K562 (cell line): ENCODE measurements around the gene TAS2R39. TPM values are rescaled to one million over a fixed set of nuclear protein-coding genes. Genes with fewer than 3 reads are reported as not detected.

Experiments used
- ATAC-seq: fragments of 200-7000 bp; cut with Tn5 transposase; 3 replicates; pipeline ENCODE4 v1.9.1; 2020; ENCODE audit warnings: moderate library complexity
- BruUV-seq: library from RNA; stranded (reverse); fragments of 400-500 nt; replicated peaks from 2 replicates; lab custom pipeline; 2021; lab: Mats Ljungman, UMichigan
- CTCF ChIA-PET: fragments of 300-600 bp; formaldehyde crosslinking; extraction: SDS; loops from one replicate; lab custom pipeline; 2021; ENCODE audit warnings: low intra/inter-chr PET ratio; lab: Yijun Ruan, JAX
- POLR2A ChIA-PET: fragments of 300-600, 350-650 bp; sonication (Branson Sonifier 250); formaldehyde crosslinking; extraction: SDS; loops from one replicate; lab custom pipeline; 2021; ENCODE audit warnings: antibody characterized with exemption, inconsistent platforms; lab: Yijun Ruan, JAX
- DNase-seq, 4 experiments: peaks; one replicate each; pipeline versions ENCODE4 v3.0.0 to v3.0.0-alpha.2; 2011 to 2018; ENCODE audit warnings: low spot score in 3 of 4, mixed read lengths in 3 of 4; ENCODE audit errors: extremely low read depth in 1 of 4
- FAIRE-seq: peaks from 2 replicates; lab custom pipeline; 2011; peaks lifted over from hg19 to GRCh38; lab: Jason Lieb, UNC
- H2AFZ ChIP-seq: 2 replicates; pipeline ENCODE4 v1.6.0; 2011; ENCODE audit warnings: low read depth, low read length, control low read depth, inconsistent platforms
- H3K27ac ChIP-seq: fragments of 200-600 bp; 3 replicates; pipeline ENCODE4 v1.8.0; 2011; ENCODE audit warnings: low read depth, mild to moderate bottlenecking, control low read depth, inconsistent platforms, low read length, moderate library complexity, mixed read lengths; ENCODE audit errors: extremely low read depth
- H3K27me3 ChIP-seq, 2 experiments: fragments of 300-600 bp in 1 of 2; 2 replicates in 1 of 2; 3 replicates in 1 of 2; pipeline versions ENCODE4 v1.6.0 to v1.8.0; 2011; ENCODE audit warnings: inconsistent platforms in 2 of 2, low read length in 2 of 2, mild to moderate bottlenecking in 1 of 2, mixed read lengths in 1 of 2, moderate library complexity in 1 of 2; ENCODE audit not compliant: control insufficient read depth in 2 of 2, insufficient read depth in 2 of 2
- H3K36me3 ChIP-seq: fragments of 300-600 bp; 3 replicates; pipeline ENCODE4 v1.8.0; 2011; ENCODE audit warnings: mild to moderate bottlenecking, low read length, inconsistent platforms; ENCODE audit not compliant: control insufficient read depth, insufficient read depth
- H3K4me1 ChIP-seq, 2 experiments: fragments of 200-600 bp in 1 of 2; replicated peaks in 1 of 2; 2 replicates in 1 of 2; 3 replicates in 1 of 2; pipeline versions ENCODE4 v1.5.1 to v1.8.0; 2011; ENCODE audit warnings: inconsistent platforms in 2 of 2, low read length in 2 of 2, mild to moderate bottlenecking in 1 of 2, mixed read lengths in 1 of 2, moderate library complexity in 1 of 2; ENCODE audit not compliant: control insufficient read depth in 2 of 2, insufficient read depth in 2 of 2
- H3K4me2 ChIP-seq: 2 replicates; pipeline ENCODE4 v1.6.1; 2011; ENCODE audit warnings: low read length, control low read depth, inconsistent platforms, mixed read lengths; ENCODE audit not compliant: insufficient read depth
- H3K4me3 ChIP-seq: fragments of 200-600 bp; sonication (generic), shearing (Covaris generic); 2 replicates; pipeline ENCODE4 v1.5.1; 2016; ENCODE audit warnings: control low read depth, inconsistent platforms
- H3K79me2 ChIP-seq: fragments of 200-600 bp; 3 replicates; pipeline ENCODE4 v1.8.0; 2011; ENCODE audit warnings: low read length, inconsistent platforms; ENCODE audit not compliant: control insufficient read depth, insufficient read depth
- H3K9ac ChIP-seq, 2 experiments: 2 replicates each; pipeline versions ENCODE4 v1.6.0 to v1.6.1; 2011; ENCODE audit warnings: low read depth in 2 of 2, low read length in 2 of 2, control low read depth in 1 of 2, inconsistent platforms in 1 of 2, mild to moderate bottlenecking in 1 of 2, mixed read lengths in 1 of 2; ENCODE audit not compliant: insufficient read depth in 1 of 2
- H3K9me1 ChIP-seq: one replicate; pipeline ENCODE4 v1.6.0; 2011; ENCODE audit warnings: inconsistent platforms, mild to moderate bottlenecking, low read length, moderate library complexity; ENCODE audit not compliant: control insufficient read depth, insufficient read depth
- H3K9me3 ChIP-seq: replicated peaks from 2 replicates; pipeline ENCODE4 v1.5.1; 2011; ENCODE audit warnings: low read depth, low read length, inconsistent platforms; ENCODE audit not compliant: control insufficient read depth, insufficient read depth
- H4K20me1 ChIP-seq: replicated peaks from 2 replicates; pipeline ENCODE4 v1.6.1; 2011; ENCODE audit warnings: low read length, inconsistent platforms, mixed read lengths; ENCODE audit not compliant: control insufficient read depth, insufficient read depth
- ATF1 ChIP-seq, 2 experiments: fragments of 450-650 bp in 1 of 2; IDR thresholded peaks; 2 replicates each; pipeline ENCODE4 v1.6.1; 2016; ENCODE audit warnings: missing compliant biosample characterization in 1 of 2, missing genetic modification characterization in 1 of 2
- CUX1 ChIP-seq: fragments of 200-800 bp; sonication (Bioruptor generic); IDR thresholded peaks from 2 replicates; pipeline ENCODE4 v1.6.1; 2016; ENCODE audit warnings: missing genetic modification characterization, missing compliant biosample characterization
- DIDO1 ChIP-seq: fragments of 450-650 bp; IDR thresholded peaks from 2 replicates; pipeline ENCODE4 v1.6.1; 2016; ENCODE audit warnings: low read depth, missing biosample characterization, missing genetic modification characterization
- L3MBTL2 ChIP-seq: fragments of 450-650 bp; IDR thresholded peaks from 2 replicates; pipeline ENCODE4 v1.6.1; 2016; ENCODE audit warnings: mild to moderate bottlenecking, moderate library complexity
- PURB ChIP-seq: sonication (generic); formaldehyde crosslinking; IDR thresholded peaks from 2 replicates; pipeline ENCODE4 v1.9.0; 2021; ENCODE audit warnings: low read depth, mild to moderate bottlenecking, missing genetic modification reagents
- RAD51 ChIP-seq: fragments of 450-650 bp; IDR thresholded peaks from 2 replicates; pipeline ENCODE4 v1.7.1; 2016; ENCODE audit warnings: low read depth, mild to moderate bottlenecking, borderline replicate concordance
- SIX5 ChIP-seq, 2 experiments: IDR thresholded peaks; 2 replicates each; pipeline ENCODE4 v1.6.1; 2011; ENCODE audit warnings: low read length in 2 of 2, borderline replicate concordance in 1 of 2, low read depth in 1 of 2, mild to moderate bottlenecking in 1 of 2, moderate library complexity in 1 of 2; ENCODE audit not compliant: insufficient read depth in 1 of 2
- VEZF1 ChIP-seq: fragments of 200-800 bp; sonication (Bioruptor generic); IDR thresholded peaks from 2 replicates; pipeline ENCODE4 v1.6.1; 2017; ENCODE audit warnings: missing genetic modification characterization, missing compliant biosample characterization
- ZBTB17 ChIP-seq: fragments of 450-650 bp; formaldehyde crosslinking; IDR thresholded peaks from 2 replicates; pipeline ENCODE4 v1.4.0; 2020; ENCODE audit warnings: mild to moderate bottlenecking
- ZHX1 ChIP-seq: fragments of 150-350 bp; conservative IDR thresholded peaks from 2 replicates; pipeline ENCODE4 v1.6.1; 2014; ENCODE audit warnings: low read length
- ZNF655 ChIP-seq: fragments of 250-450 bp; sonication (Bioruptor Pico); IDR thresholded peaks from 2 replicates; pipeline ENCODE4 v1.5.0; 2021
- ZNF764 ChIP-seq: fragments of 250-450 bp; sonication (Bioruptor Pico); IDR thresholded peaks from 2 replicates; pipeline ENCODE4 v1.4.0; 2020; ENCODE audit warnings: low read depth, mild to moderate bottlenecking, moderate library complexity
- WGBS: fragments of 100-300 bp; shearing (Covaris generic); methylation state at CpG from one replicate; pipeline ENCODE4 v1.1.6; 2016; ENCODE audit warnings: low coverage, mixed read lengths; ENCODE audit not compliant: insufficient coverage; ENCODE audit errors: missing lambda C conversion rate; 5-methylcytosine and 5-hydroxymethylcytosine counted together
- in situ Hi-C: fragments of 300-500 bp; cut with MboI; formaldehyde crosslinking; loops from 4 replicates; pipeline ENCODE4 v1.15.0; 2018; ENCODE audit warnings: inconsistent platforms, mixed read lengths
- intact Hi-C: fragments of 100-400 bp; cut with micrococcal nuclease; formaldehyde crosslinking; loops from 2 replicates; pipeline ENCODE4 v1.14.2; 2022
- polyA plus RNA-seq, 8 experiments: library from polyadenylated mRNA; depleted of rRNA in 4 of 8; stranded (reverse) in 5 of 8; unstranded in 3 of 8; fragments of >200 nt; fragmentation: Nextera tagmentation in 2 of 8; fragmentation: Illumina TruSeq in 1 of 8; extraction: Ambion mirVana in 2 of 8; extraction: Trizol in 1 of 8; gene quantifications; 2 replicates each; pipeline versions ENCODE4 v1.2.1 to v1.2.3, GENCODE V29; 2011 to 2014; ENCODE audit warnings: inconsistent platforms in 1 of 8, missing spikeins in 1 of 8
- total RNA-seq, 7 experiments: library from RNA; depleted of rRNA in 6 of 7; stranded (reverse); fragments of >200 nt in 6 of 7; fragmentation: Illumina TruSeq in 2 of 7; extraction: Trizol in 2 of 7; gene quantifications; 2 replicates each; pipeline versions ENCODE4 v1.2.1 to v1.2.3, GENCODE V29; 2011 to 2021; ENCODE audit warnings: low replicate concordance in 1 of 7

Gene TAS2R39
- total and polyA plus RNA-seq, 9 of the 15 experiments (the other 6 are each of a cell fraction or from before 2014, with no cell fraction given) = not detected

GRCh38 chr7:143148050-143148449 is 35.2 kb upstream of the TAS2R39 start:
- H3K9ac ChIP-seq = no peak overlapping the region
- H3K36me3 ChIP-seq = no peaks in the 10 kb centered on the region
- POLR2A ChIA-PET = no interaction called here
- CTCF ChIA-PET = no interaction called here
- in situ Hi-C loops (no loop called here), intact Hi-C loops (no loop called here)
- WGBS = 0% methylated on average over 4 of the region's 4 CpGs
- H3K79me2 ChIP-seq = no peaks in the 10 kb centered on the region
- no peaks in the 10 kb centered on the region for H3K9me3 ChIP-seq
- no peaks in the 10 kb centered on the region for H3K27me3 ChIP-seq
- ATAC-seq (no peak), FAIRE-seq (no peak), DNase-seq (no peak)
- no TSS peak for BruUV-seq
- no peak overlapping the region for H3K27ac ChIP-seq
- no peaks in the 10 kb centered on the region for H4K20me1 ChIP-seq
- H3K4me3 ChIP-seq = no peak overlapping the region
- H3K4me1 ChIP-seq = no peaks in the 10 kb centered on the region
- no peaks in the 10 kb centered on the region for H3K9me1 ChIP-seq
- H3K4me2 ChIP-seq = no peak overlapping the region
- no peak overlapping the region for H2AFZ ChIP-seq
- TF ChIP-seq L3MBTL2 (no peak), ATF1 (CRISPR knock-in tag; IDR thresholded peaks at IDR 0.05) (no peak), ATF1 (tag; IDR thresholded peaks at IDR 0.05) (no peak), SIX5 (IDR thresholded peaks at IDR 0.05; ENCODE audit: borderline replicate concordance in 1 of 2, insufficient read depth in 1 of 2, low read depth in 1 of 2, low read length in 2 of 2) (no peak), ZNF655 (no peak), PURB (CRISPR knock-in tag) (no peak), ZNF764 (CRISPR knock-in tag) (no peak), RAD51 (no peak), VEZF1 (CRISPR knock-in tag) (no peak), ZHX1 (no peak), CUX1 (CRISPR knock-in tag) (no peak), ZBTB17 (CRISPR knock-in tag) (no peak), DIDO1 (tag) (no peak)
